ENCODE results near the gene PTHLH.

Gene PTHLH

DNA sequence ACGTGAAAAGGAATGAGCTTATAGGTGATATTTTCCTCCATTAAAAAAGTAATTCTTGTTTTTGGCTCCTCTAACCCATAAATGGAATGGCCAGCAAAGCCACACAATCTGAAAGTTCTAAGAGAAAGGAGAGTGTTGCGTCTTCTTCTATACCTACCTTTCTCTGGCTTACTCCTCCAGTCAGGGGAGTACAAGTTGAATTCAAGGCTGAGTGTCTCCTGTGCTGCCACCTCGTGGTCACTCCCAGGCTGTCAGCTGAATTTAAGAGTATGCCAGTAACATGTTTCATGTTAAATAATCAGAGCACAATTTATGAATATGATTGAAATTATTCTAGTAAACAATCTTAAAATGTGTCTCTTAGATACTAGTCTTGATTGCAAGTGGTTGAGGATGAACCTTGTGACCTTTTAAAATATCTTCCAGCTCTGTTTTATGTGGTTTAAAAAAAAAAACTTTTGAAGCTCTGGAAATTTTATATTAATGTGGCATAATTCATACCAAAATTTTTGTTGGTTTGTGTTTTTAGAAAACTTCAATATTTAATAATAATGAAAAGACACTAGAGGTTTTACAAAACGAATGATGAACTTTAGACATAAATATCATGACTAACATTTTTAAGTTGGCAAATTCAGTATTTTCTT lies 31.7 kb downstream of the PTHLH start:
- peak; percentile 56 to 58 for DNase-seq (ENCODE audit: low read depth in 1 of 2, low spot score in 1 of 2)

GRCh38 chr12:27940245-27940644 lies 32.3 kb downstream of the PTHLH start:
- DNase-seq (ENCODE audit: low read depth in 1 of 2, low spot score in 1 of 2) = no peak

DNA sequence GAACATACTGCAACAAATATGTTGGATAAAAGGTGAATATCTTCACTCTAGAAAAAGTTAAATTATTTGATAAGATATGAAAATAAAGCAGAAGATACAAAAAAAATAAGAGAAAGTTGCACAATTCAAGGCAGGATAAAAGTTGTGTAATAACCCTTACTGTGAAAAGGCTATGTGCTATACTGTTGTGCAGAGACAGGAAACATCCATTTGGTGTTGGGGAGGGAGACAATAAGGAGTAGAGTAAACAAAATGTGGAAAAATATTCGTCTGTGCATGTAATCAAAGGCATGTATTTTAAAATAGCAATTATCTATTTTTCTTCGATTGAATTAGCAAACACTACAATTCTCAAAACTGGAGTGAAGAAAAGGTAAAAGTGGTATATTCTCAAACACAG lies 34.8 kb downstream of the PTHLH start:
- DNase-seq (ENCODE audit: low read depth in 1 of 2, low spot score in 1 of 2) = no peak

DNA sequence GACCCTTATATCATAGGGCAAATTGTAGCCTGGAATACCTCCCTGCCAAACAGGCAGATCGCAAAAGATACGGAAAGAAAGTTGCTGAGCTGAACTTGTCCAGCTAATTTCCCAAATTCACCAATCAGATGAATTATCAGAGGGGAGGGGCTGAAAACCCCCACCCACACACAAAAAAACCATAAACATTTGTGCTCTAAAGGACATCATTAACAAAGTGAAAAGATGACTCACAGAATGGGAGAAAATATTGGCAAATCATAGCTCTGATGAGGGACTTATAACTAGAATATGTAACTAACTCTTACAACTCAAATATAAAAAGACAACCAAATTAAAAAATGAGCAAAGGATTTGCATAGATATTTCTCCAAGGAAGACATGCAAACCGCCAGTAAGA lies 36.3 kb downstream of the PTHLH start:
- DNase-seq (ENCODE audit: low read depth in 1 of 2, low spot score in 1 of 2) = no peak

GRCh38 chr12:27934276-27934675 lies 38.3 kb downstream of the PTHLH start:
- no peak for DNase-seq (ENCODE audit: low read depth in 1 of 2, low spot score in 1 of 2)

GRCh38 chr12:27931390-27931789 lies 41.1 kb downstream of the PTHLH start:
- DNase-seq (ENCODE audit: low read depth in 1 of 2, low spot score in 1 of 2) = no peak

DNA sequence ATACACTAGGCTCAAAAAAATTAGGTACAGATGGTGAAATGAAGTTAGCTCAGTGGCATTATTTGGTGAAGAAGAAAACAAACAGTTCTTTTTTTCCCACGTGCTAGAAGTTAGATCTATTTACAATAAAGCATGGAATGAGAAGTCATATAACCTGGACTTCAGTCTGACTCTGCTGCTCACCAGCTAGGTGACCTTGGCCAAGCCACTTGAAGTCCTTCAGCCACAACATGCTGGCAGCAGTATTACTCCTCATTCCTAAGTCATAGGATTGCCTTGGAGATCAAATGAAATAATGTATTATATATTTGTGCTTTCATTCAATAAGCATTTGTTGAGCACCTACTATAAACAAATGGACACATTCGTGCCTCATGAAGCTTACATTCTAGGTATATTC lies 45.2 kb downstream of the PTHLH start:
- no peak for DNase-seq (ENCODE audit: low read depth in 1 of 2, low spot score in 1 of 2)

DNA sequence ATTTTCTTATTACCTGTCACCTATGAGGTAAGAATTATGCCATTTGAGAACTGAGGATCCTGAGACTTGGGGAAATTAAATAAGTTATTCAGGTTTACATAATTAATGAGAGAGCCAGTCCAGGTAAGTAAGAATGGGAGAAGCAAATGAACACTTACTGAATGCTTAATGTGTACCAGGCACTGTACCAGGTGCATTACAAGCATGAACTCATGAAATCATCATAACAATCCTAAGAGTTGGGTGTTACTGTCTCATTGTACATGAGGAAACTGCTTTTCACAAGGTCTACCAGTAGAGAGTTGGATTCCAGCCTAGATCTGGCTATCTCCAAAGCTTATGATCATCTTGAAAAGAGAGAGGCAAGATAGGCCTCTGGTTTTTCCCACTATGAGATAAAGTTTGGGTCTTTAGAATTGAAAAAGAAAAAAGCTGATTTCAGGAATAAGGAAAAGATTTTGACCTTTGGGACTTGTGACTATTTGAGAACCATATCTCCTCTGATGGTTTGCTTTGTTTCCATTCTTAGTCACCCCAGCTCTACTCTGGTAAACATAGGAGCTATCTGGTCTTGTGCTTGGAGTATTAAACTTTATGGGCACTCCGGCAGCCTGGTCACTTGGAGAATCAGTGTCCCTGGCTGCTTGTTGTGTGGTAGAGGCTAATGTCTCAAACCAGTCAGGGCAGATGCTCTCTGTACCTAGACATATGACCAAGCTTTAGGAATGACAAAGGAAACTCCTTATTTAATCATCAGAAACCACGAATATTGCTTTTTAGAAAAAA lies 48.0 kb downstream of the PTHLH start:
- no peak for DNase-seq (ENCODE audit: low read depth in 1 of 2, low spot score in 1 of 2)

DNA sequence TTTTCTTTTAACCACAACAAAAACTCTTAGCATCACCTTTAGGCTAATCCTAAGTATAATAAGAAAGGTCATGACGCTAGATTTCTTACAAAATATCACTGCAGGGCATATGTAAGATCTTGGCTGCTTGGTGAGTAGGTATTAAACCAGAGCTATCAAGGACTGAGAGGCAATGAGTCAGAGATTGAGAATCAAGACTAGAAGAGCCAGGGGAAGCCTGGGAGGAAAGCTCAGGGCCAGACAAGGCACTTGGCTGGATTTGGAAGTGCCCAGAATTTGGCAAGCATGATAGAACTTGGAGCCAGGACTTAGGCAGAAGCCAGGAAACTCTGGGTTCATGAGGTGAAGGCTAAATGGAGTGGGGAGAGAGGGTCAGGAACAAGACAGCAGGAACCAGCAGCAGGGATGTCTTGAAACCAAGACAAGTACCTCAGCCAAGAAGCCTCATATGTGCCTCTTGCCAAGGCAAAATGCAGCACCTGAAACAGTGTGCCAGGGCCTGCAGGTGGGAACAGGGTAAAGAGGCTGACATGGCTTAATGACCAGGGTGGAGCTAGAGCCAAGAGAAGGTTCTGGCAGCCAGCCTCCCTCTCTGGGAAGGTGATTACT lies 49.9 kb downstream of the PTHLH start:
- no peak for DNase-seq (ENCODE audit: low read depth in 1 of 2, low spot score in 1 of 2)

GRCh38 chr12:27919671-27920235 lies 52.8 kb downstream of the PTHLH start:
- DNase-seq (ENCODE audit: low read depth in 1 of 2, low spot score in 1 of 2) = no peak

- no peak for DNase-seq (ENCODE audit: low read depth in 1 of 2, low spot score in 1 of 2)
Observed at GRCh38 chr12:27915536-27915935, 57.0 kb downstream of the PTHLH start.

DNA sequence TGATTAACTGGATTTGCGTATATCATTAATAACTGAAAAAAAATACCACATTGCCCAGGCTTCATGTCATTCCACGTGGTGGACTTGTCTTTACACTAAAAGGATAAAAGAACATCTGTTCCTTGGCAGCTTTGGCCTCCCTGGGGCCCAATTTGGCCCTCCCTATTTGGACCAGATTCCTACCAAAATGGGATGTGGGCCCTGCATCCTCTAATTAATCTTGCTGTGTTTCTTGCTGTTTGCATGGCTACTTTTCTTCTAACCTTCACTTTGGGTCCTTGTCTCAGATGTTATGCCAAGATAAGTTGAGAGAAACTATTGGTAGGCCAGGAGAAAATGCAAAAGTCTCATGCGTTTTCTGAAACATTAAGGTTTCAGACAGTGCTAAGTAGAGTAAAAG lies 57.5 kb downstream of the PTHLH start:
- no peak for DNase-seq (ENCODE audit: low read depth in 1 of 2, low spot score in 1 of 2)

- DNase-seq (ENCODE audit: low read depth in 1 of 2, low spot score in 1 of 2) = no peak
Observed at GRCh38 chr12:27913999-27914614, 58.4 kb downstream of the PTHLH start.

- DNase-seq (ENCODE audit: low read depth in 1 of 2, low spot score in 1 of 2) = no peak
Observed at GRCh38 chr12:27911397-27911796, 61.1 kb downstream of the PTHLH start.

Data from activated CD4-positive, alpha-beta T cell treated with anti-CD3 and anti-CD28 coated beads, Interleukin-2, amount 50 U/mL, for 24 hours (primary cell).